Progenitor cell of endocrine pancreas (in vitro differentiated cells): ENCODE results near the gene NONO. TPM values are rescaled to one million over a fixed set of nuclear protein-coding genes. Genes with fewer than 3 reads are reported as not detected.
"Not testable (repeated sequence)": the region's sequence is repeated elsewhere in the genome, so short reads cannot be mapped to it uniquely, and the experiment has no call there.

Source experiments
- DNase-seq: peaks from one replicate; pipeline ENCODE4 v3.0.0; 2021; ENCODE audit warnings: low spot score; ENCODE audit not compliant: unreplicated experiment
- H3K27ac Mint-ChIP-seq: 2 replicates; pipeline ENCODE4 v1.8.0; 2021; ENCODE audit warnings: mild to moderate bottlenecking, moderate library complexity, mixed read lengths
- H3K27me3 Mint-ChIP-seq: 2 replicates; pipeline ENCODE4 v1.8.0; 2021; ENCODE audit warnings: mixed read lengths
- H3K36me3 Mint-ChIP-seq: 2 replicates; pipeline ENCODE4 v1.8.0; 2022; ENCODE audit warnings: mixed read lengths; ENCODE audit not compliant: insufficient read depth
- H3K4me1 Mint-ChIP-seq: 2 replicates; pipeline ENCODE4 v1.8.0; 2021; ENCODE audit warnings: low read depth, mixed read lengths
- H3K4me3 Mint-ChIP-seq: 2 replicates; pipeline ENCODE4 v1.8.0; 2021; ENCODE audit warnings: low read depth, mild to moderate bottlenecking, moderate library complexity, mixed read lengths
- H3K9me3 Mint-ChIP-seq: 2 replicates; pipeline ENCODE4 v1.8.0; 2021; ENCODE audit warnings: low read depth, mixed read lengths
- total RNA-seq: library from RNA; stranded (reverse); gene quantifications from 2 replicates; pipeline ENCODE4 v1.2.1, GENCODE V29; 2021
- TF ChIP-seq, protein P1 (sequence below): fragments of 200-600 bp; sonication (generic); IDR thresholded peaks from one replicate; pipeline ENCODE4 v1.5.0; 2021; ENCODE audit warnings: antibody characterized with exemption, mild to moderate bottlenecking; ENCODE audit not compliant: unreplicated experiment

NONO gene
- total RNA-seq, 1 donor from 2014 or later = 795 TPM

DNA sequence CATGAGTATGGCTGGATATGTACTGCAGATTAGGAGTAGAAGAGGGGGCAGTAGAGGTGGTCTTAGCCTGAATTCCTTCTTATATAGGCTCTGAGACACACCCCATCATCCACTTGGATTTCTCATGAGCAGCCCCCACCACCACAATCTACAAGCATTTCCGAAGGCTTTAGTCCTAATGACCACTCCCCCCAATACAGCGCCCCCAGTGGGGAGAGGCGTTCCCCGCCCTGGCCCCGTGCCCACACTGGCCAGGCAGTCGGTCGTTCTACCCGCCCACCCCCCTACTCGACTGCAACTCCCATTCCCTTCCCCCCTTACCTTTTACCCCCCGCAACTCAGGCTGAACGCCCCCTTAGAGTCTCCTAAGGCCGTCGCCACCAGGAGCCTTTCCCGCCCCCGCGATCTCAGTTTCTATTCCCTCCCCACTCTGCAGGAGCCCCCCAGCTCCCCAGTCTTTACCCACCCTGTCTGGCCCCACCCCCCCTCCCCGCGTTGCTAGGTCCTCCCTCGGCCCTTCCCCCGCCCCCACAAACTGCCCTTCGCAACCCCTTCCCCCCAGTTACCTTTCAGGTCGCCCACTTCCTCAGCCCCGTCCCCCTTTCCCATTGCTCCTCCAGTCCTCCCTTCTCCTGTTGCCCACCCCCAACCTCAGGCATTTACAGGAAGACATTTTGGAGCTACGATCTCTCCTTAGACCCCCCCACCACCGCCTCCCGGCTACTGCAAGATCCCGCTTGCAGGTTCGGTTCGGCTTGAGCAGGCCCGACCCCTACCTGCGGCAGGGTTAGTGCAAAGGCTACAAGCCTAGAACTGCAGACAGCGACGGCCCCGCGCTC lies 30.0 kb upstream of the NONO start:
- Mint-ChIP-seq H3K9me3 (peaks cover 7% of the 10 kb centered on the region), H3K36me3 (peaks cover 6% of the 10 kb centered on the region), H3K27ac (peak overlapping the region; percentile 90), H3K27me3 (no peaks in the 10 kb centered on the region), H3K4me3 (peak overlapping the region; percentile 96), H3K4me1 (peaks cover 22% of the 10 kb centered on the region)
- DNase-seq = peak; percentile 28
- TF ChIP-seq, protein P1, sequence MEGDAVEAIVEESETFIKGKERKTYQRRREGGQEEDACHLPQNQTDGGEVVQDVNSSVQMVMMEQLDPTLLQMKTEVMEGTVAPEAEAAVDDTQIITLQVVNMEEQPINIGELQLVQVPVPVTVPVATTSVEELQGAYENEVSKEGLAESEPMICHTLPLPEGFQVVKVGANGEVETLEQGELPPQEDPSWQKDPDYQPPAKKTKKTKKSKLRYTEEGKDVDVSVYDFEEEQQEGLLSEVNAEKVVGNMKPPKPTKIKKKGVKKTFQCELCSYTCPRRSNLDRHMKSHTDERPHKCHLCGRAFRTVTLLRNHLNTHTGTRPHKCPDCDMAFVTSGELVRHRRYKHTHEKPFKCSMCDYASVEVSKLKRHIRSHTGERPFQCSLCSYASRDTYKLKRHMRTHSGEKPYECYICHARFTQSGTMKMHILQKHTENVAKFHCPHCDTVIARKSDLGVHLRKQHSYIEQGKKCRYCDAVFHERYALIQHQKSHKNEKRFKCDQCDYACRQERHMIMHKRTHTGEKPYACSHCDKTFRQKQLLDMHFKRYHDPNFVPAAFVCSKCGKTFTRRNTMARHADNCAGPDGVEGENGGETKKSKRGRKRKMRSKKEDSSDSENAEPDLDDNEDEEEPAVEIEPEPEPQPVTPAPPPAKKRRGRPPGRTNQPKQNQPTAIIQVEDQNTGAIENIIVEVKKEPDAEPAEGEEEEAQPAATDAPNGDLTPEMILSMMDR = peak; percentile 53

DNA sequence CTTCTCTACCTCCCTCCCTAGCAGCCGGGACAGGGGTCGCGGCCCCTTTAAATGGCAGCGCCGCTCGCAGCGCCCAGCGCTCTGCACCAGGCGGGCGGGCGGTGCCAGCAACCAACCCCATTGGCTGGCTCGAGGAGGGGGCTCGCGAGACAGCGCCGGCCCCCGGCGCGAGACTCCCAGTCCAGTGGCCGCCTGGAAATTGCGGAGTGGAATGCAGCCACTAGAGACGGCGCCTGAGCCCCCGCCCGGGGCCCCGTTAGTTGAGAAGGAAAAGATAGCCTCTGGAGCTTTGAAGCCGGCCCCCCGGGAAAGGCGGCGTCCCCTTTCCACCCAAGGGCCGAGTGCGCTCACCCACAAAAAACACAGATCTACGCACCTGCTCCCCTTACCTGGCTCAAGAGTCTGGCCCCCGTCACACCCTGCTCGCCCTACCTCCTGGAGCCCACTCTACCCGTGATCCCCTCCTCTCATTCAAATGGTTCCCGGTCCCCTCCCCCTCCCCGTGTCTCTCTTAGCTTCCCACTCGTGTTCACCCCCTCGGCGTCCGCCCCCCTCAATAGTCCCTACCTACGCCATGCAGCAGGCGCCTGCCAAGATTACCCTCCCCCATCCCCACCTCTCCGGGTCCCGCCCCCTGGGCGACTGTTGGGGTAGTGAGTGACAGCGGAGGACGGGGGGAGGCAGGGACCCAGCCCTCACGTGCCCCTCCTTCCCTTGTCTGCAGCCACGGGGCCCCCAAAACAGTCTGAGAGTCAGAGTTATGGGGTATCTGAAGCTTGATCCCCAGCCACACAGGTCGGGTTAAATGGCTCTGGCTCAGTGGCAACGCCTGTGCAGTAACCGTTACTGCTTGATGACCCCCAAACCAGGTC lies 29.1 kb upstream of the NONO start, which contains the start of gene ZMYM3:
ZMYM3 (minus strand) TSS at position 49 of the 872 bp plus-strand sequence. CDS start 885 bp downstream, outside the sequence.
- Mint-ChIP-seq H3K36me3 (peaks cover 6% of the 10 kb centered on the region), H3K27me3 (no peaks in the 10 kb centered on the region), H3K4me1 (peaks cover 22% of the 10 kb centered on the region), H3K27ac (peak within 1 kb of the TSS; percentile 91), H3K9me3 (peaks cover 7% of the 10 kb centered on the region), H3K4me3 (peak within 1 kb of the TSS; percentile 96)
- DNase-seq = peak; percentile 70
- TF ChIP-seq, protein P1 = no peak

DNA sequence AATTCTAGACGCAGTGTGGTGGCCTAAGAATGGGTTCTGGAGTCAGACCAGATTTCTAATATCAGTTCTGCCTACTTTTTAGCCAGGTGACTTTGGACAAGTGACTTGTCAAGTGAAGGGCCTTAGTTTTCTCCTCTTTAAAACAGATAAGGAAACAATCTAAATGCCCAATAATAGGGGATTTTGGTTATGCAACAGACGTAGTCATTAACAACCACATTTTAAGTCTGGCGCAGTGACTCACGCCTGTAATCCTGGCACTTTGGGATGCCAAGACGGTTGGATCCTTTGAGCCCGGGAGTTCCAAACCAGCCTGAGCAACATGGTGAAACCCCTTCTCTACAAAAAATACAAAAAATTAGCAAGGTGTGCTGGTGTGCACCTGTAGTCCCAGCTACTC lies 27.4 kb upstream of the NONO start:
- H3K27ac Mint-ChIP-seq = peak overlapping the region; percentile 91
- H3K4me1 Mint-ChIP-seq = peaks cover 22% of the 10 kb centered on the region
- H3K27me3 Mint-ChIP-seq = no peaks in the 10 kb centered on the region
- peak overlapping the region; percentile 96 for H3K4me3 Mint-ChIP-seq
- no peak for DNase-seq
- peaks cover 4% of the 10 kb centered on the region for H3K9me3 Mint-ChIP-seq
- peaks cover under 1% of the 10 kb centered on the region for H3K36me3 Mint-ChIP-seq
- TF ChIP-seq, protein P1 = no peak

DNA sequence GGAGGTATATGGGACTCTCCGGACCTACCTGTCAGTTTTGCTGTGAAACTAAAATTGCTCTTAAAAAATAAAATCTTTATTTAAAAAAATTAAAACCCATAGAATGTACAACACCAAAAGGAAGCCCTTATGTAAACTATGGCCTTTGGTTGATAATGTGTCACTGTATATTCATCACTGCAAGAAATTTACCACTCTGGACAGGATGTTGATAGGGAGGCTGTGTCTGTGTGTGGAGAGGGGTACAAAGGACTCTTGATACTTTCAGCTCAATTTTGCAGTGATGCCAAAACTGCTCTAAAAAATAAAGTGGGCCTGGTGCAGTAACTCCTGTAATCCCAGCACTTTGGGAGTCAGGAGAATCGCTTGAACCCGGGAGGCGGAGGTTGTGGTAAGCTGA lies 26.6 kb upstream of the NONO start:
- peaks cover 4% of the 10 kb centered on the region for H3K9me3 Mint-ChIP-seq
- H3K4me1 Mint-ChIP-seq = peaks cover 21% of the 10 kb centered on the region
- no peak for DNase-seq
- no peaks in the 10 kb centered on the region for H3K36me3 Mint-ChIP-seq
- no peak overlapping the region for H3K4me3 Mint-ChIP-seq
- TF ChIP-seq, protein P1 = no peak
- H3K27me3 Mint-ChIP-seq = no peaks in the 10 kb centered on the region
- no peak overlapping the region for H3K27ac Mint-ChIP-seq

DNA sequence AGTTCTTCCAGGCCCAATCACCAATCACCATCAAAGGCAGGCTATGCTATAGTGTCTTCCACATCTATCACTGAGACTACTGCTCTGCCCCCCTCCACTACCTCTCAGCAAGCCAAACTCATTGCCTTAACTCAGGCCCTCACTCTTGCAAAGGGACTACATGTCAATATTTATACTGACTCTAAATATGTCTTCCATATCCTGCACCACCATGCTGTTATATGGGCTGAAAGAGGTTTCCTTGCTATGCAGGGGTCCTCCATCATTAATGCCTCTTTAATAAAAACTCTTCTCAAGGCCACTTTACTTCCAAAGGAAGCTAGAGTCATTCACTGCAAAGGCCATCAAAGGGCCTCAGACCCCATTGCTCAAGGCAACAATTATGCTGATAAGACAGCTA lies 14.8 kb upstream of the NONO start:
- not testable (repeated sequence) for H3K36me3 Mint-ChIP-seq, H3K4me1 Mint-ChIP-seq, H3K27me3 Mint-ChIP-seq, H3K27ac Mint-ChIP-seq, DNase-seq, H3K4me3 Mint-ChIP-seq
- H3K9me3 Mint-ChIP-seq = peaks cover 25% of the 10 kb centered on the region
